ENCODE results near the gene GMPR. TPM values are rescaled to one million over a fixed set of nuclear protein-coding genes. Genes with fewer than 3 reads are reported as not detected.

Gene GMPR
- total and polyA plus RNA-seq, 2 donors (not counting 3 experiments of a cell fraction or from before 2014, with no cell fraction given): 36.3 to 64.0 TPM

DNA sequence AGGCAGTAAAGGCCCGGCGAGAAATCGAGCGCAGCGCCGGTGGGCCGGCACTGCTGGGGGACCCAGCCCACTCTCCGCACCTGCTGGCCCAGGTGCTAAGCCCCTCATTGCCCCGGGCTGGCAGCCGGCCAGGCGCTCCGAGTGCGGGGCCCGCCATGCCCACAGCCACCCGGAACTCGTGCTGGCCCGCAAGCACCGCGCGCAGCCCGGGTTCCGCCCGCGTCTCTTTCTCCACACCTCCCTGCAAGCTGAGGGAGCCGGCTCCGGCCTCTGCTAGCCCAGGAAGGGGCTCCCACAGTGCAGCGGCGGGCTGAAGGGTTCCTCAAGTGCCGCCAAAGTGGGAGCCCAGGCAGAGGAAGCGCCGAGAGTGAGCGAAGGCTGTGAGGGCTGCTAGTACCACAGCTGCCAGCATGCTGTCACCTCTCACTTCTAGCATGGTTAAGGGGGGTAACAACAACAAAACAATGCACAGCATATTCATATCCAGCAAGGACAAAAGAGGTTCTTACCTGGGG lies 11.3 kb upstream of the GMPR start:
- no peak overlapping the region for H3K9ac ChIP-seq (replicated peaks; ENCODE audit: extremely low read depth, insufficient read depth, low read length)
- no peaks in the 10 kb centered on the region for H3K36me3 ChIP-seq (ENCODE audit: control insufficient read depth in 2 of 2, extremely low read depth in 1 of 2, insufficient read depth in 2 of 2, low read length in 2 of 2)
- no peak overlapping the region for H3K4me3 ChIP-seq (replicated peaks in 1 of 3; ENCODE audit: insufficient read depth in 1 of 3, low read depth in 1 of 3, low read length in 3 of 3)
- TF ChIP-seq POLR2A (IDR thresholded peaks at IDR 0.05; ENCODE audit: low read depth, low read length) (no peak), POLR2AphosphoS5 (IDR thresholded peaks at IDR 0.05; ENCODE audit: insufficient read depth, low read depth, low read length) (no peak), JUN (IDR thresholded peaks at IDR 0.05; ENCODE audit: borderline replicate concordance, insufficient read depth, insufficient read length, low read depth) (no peak), EZH2 (IDR thresholded peaks at IDR 0.05; ENCODE audit: borderline replicate concordance, low read depth, low read length, severe bottlenecking) (no peak), FOS (IDR thresholded peaks at IDR 0.05; ENCODE audit: borderline replicate concordance, insufficient read depth, low read length) (no peak), GATA2 (IDR thresholded peaks at IDR 0.05; ENCODE audit: insufficient read depth, insufficient read length, low read depth, low read length) (no peak), MYC (IDR thresholded peaks at IDR 0.05; ENCODE audit: low read depth, low read length) (no peak)
- TF ChIP-seq, protein P1, sequence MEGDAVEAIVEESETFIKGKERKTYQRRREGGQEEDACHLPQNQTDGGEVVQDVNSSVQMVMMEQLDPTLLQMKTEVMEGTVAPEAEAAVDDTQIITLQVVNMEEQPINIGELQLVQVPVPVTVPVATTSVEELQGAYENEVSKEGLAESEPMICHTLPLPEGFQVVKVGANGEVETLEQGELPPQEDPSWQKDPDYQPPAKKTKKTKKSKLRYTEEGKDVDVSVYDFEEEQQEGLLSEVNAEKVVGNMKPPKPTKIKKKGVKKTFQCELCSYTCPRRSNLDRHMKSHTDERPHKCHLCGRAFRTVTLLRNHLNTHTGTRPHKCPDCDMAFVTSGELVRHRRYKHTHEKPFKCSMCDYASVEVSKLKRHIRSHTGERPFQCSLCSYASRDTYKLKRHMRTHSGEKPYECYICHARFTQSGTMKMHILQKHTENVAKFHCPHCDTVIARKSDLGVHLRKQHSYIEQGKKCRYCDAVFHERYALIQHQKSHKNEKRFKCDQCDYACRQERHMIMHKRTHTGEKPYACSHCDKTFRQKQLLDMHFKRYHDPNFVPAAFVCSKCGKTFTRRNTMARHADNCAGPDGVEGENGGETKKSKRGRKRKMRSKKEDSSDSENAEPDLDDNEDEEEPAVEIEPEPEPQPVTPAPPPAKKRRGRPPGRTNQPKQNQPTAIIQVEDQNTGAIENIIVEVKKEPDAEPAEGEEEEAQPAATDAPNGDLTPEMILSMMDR (IDR thresholded peaks at IDR 0.05; ENCODE audit: extremely low read depth in 1 of 2, insufficient read depth in 1 of 2, low read depth in 1 of 2, low read length in 2 of 2): no peak
- TF ChIP-seq, protein P2, sequence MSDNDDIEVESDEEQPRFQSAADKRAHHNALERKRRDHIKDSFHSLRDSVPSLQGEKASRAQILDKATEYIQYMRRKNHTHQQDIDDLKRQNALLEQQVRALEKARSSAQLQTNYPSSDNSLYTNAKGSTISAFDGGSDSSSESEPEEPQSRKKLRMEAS (IDR thresholded peaks at IDR 0.05; ENCODE audit: insufficient read depth, insufficient read length): no peak
- ChIA-PET CTCF (interaction anchor here (1.6 kb wide), 1 partner anchor 9 kb away, joined by 8 read pairs; no protein-coding TSS in a partner anchor), POLR2A (no interaction called here)
- intact Hi-C loops (cut with micrococcal nuclease): no loop called here
- FAIRE-seq (no peak), DNase-seq (ENCODE audit: low read depth, low spot score) (no peak)
- dilution Hi-C loops (cut with MboI; ENCODE audit: extremely low pct_ligation_motif_present, low sequenced_read_pairs): no loop called here
- no peaks in the 10 kb centered on the region for H3K9me1 ChIP-seq (replicated peaks; ENCODE audit: control insufficient read depth, extremely low read depth, insufficient read depth, low read length)
- no peak overlapping the region for H3K4me2 ChIP-seq (ENCODE audit: insufficient read depth, low read length)
- H3K79me2 ChIP-seq (ENCODE audit: control insufficient read depth, insufficient read depth, low read length): no peaks in the 10 kb centered on the region
- peaks cover 7% of the 10 kb centered on the region for H3K4me1 ChIP-seq (ENCODE audit: control insufficient read depth, extremely low read depth, insufficient read depth, low read length)
- no peak overlapping the region for H3K27ac ChIP-seq (ENCODE audit: insufficient read depth, low read depth, low read length)
- no peaks in the 10 kb centered on the region for H3K9me3 ChIP-seq (replicated peaks; ENCODE audit: control insufficient read depth, insufficient read depth, low read length)
- H3K27me3 ChIP-seq (ENCODE audit: control insufficient read depth in 2 of 2, insufficient read depth in 2 of 2, low read length in 2 of 2): peaks cover 0 to 3% of the 10 kb centered on the region in 2 experiments
- no peak overlapping the region for H2AFZ ChIP-seq (ENCODE audit: low read depth, low read length)
- no TSS peak for BruUV-seq (replicated peaks)
- no peaks in the 10 kb centered on the region for H4K20me1 ChIP-seq (replicated peaks; ENCODE audit: control insufficient read depth, extremely low read depth, insufficient read depth, low read length)

Measured in endothelial cell of umbilical vein (primary cell).